NCI-H187 treated with DMSO at 0.1 percent for 48 hours (cell line): ENCODE measurements around the gene DUSP5.

Experiments used
- DNase-seq: peaks from one replicate; lab custom pipeline; 2025; lab: John Stamatoyannopoulos, UW

DUSP5 gene

DNA sequence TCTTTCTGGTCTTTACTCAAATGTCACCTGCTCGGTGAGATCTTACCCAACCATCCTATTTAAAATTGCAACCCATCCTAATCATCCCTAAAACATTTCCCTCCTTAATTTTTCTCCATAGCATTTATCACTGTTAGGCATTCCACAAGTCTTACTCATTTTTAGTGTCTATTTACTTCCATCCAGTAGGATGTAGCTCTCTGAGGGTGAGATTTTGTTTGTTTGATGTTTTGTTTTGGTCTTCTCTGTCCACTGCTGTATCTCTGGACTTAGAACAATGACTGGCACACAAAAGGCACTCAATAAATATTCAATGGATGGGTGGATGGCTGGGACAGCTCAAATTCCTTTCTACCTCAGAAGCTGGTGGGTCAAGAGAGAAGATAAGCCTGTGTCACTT is 15.8 kb upstream of the DUSP5 start:
- DNase-seq = no peak

DNA sequence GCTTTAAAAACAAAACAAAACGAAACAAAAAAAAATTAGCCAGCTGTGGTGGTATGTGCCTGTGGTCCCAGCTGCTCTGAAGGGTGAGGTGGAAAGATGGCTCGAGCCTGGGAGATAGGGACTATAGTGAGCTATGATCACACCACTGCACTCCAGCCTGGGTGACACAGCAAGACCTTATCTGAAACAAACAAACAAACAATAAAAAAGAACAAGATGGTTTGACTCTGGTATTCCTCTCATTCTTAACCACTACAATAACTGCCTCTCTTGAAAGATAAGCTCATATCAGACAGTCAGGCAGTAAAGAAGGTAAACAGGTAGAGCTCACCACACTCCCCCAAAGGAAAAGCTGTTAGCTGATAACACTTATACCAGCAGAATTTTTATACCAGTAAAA is 14.1 kb upstream of the DUSP5 start:
- no peak for DNase-seq

DNA sequence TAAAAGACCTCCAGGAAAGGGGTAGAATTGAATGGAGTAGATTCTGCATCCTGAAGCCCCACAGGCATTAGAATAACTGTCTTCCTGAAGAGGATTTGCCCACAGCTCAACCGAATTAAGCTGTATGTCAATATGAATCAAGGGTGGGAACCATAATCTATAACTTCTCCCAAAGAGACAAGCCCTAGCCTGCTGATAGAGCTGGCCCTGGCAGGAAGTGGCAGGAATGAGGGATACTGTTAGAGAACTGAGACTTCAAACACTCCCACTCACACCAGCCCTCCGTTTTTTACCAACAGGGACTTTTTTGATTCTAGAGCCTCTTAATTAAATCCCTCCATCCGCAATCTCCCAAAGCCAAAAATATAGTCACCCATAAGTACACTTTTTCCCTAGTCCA is 12.2 kb upstream of the DUSP5 start:
- DNase-seq = no peak

- no peak for DNase-seq
These were observed 10.9 kb upstream of the DUSP5 start for GRCh38 chr10:110486680-110487410.

- no peak for DNase-seq
These were observed 10.0 kb upstream of the DUSP5 start for GRCh38 chr10:110487411-110488331.

DNA sequence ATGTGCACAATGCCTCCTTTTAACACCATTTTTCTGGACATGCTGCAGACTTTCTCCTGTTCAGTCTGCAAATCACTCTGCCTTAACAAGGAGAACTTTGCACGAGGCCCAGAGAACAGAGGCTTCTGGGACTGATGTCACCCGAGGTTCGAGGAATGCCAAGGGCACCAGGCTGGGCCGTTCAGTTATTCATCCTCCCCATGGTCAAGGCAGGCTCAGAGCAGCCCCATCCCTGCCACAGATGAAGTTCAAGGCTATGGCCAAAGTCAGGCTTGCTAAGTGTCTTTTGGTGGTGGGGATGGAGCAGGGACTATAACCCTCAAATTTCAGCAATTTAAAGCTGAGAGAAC is 9.4 kb upstream of the DUSP5 start:
- no peak for DNase-seq

GRCh38 chr10:110488940-110489339 is 8.8 kb upstream of the DUSP5 start:
- no peak for DNase-seq

DNA sequence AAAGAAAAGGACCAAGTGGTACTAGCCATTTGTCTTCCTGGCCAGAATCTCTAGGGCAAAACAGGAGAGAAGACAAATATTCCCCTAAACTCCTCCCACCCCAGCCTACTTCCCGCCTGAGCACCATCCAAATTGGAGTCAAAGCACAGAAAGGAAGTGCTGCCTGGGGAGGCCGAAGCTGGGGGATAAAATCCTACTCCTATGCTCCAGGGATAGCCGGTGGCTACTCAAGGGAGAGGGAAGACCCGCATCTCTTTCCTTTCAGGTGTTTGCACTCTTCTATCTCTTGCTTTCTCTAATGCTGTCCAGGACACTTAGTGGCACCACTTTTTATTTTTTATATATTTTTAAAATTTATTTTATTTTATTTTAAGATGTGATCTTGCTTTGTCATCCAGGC is 7.1 kb upstream of the DUSP5 start:
- DNase-seq = no peak

DNA sequence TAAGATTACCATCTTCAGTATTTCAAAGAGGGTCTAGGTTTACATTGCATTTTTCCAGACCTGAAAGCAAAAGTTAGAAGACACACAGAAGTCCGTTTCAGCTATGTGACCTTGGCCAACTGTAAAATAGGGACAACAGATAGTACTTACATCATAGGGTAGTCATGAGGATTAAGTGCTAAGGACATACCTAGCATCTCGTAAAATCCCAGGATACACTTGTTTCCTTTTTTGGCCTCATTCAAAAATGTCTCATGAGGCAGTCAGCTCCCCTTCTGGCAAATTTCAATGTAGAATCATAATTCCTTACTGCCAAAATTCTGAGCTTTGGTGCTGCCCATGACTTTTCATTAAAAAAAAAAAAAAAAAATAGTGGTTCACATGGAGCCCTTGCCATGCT is 6.4 kb upstream of the DUSP5 start:
- no peak for DNase-seq

GRCh38 chr10:110492069-110492822 is 5.5 kb upstream of the DUSP5 start:
- DNase-seq = no peak

DNA sequence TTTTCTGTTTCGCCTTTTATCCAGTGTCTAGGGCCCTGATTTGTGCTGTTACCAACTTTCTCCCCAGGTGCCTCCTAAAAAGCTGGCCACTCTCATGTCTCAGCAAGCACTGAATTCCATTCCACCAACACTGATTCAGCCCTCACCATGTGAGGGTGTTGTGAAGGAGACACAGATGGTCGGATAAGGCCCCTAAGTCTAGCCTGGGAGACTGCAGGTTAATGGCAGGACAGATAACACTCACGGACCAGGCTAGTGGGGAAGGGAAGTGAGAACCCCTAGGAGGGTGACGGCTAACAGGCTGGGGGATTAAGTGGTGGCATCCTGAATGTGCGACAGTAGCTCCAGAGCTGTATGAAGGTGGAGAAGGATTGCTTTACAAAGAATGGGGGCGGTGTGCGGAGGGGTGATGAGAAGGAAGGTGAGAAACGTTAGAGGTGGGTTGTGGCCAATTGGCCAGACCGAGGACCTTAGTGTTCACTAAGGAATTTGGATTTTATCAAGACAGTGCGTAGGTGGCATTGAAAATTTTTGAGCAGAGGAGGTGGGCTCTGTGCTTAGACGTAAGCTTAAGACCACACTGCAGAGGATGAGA is 3.8 kb upstream of the DUSP5 start:
- DNase-seq = no peak

GRCh38 chr10:110494532-110494931 is 3.2 kb upstream of the DUSP5 start:
- no peak for DNase-seq

DNA sequence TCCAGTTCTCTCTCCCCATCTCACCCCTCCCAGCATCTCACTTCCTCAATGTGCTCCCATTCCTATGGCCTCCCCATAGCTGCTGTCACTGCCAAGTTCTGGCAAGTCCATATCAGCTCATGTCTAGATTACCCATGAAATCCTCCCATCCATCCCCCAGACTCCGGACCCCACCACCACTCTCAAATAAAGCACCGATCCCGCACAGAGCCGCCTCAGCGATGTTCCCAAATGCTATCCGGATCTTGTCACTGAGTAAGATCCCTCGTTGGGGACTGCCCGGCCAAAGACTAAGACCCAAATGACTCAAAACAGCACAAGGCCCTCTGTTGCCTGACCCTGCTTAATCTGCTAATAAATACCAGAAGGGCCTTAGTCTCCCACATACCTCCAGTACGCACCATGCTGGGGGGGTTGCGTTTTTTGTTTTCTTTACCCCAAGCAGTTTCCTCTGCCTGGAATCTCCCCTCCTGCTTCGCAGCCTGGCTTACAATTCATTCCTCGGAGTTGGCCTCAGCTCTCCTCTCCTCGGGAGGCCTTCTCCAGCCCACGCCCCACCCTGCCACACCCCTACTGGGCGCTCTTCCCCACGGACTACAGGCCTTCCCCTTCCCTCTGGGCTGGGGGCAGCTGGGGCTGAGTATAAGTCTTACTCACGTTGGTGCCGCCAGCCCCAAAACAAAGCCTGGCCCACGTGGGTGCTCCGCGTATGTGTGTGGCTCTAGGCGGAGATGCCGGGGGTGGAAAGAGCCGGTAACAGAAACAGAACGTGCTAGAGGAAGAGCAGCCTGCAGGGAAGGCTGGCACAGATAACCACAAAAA is 1.8 kb upstream of the DUSP5 start:
- no peak for DNase-seq

GRCh38 chr10:110496553-110497437 is 912 bp upstream of the DUSP5 start:
- no peak for DNase-seq

GRCh38 chr10:110498087-110498981 is 627 bp downstream of the DUSP5 start:
- no peak for DNase-seq

DNA sequence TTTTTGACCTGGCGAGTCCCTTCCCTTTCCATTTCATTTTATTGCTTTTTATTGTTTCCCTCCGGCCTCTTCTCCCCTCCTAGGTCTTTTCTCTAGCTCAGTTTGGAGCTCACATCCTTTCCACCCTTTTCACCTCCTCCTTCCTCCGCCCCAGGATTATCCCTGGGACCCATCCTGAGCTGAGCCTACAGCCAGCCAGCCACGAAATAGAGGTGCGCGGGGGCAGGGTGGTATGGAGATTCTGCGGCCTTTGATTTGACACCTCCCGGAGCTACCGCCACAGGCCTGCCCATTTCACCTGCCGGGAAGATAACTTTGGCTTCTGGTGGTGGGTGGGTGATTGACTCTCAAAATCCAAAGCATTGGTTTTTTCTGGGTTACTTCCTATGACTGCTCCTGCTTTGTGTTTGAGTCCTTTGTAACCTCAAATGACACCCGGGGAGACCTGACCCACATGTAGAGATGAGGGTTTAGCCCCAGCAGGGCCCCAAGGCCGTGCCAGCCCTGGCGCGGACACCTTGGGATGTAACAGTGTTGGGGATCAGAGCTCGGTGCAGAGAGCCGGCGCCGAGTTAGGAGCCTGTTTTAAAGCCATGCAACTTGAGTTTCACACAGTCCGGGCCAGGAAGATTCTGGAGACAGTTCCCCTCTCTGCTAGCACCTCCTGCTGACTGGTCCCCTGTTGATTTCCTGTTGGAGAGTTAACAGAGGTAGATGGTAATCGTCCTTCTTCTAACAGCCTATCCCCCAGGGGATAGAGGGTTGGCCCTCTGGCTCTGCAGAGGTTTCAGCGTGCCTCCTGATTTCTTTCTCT is 1.5 kb downstream of the DUSP5 start:
- no peak for DNase-seq

GRCh38 chr10:110499796-110500514 is 2.2 kb downstream of the DUSP5 start:
- DNase-seq = no peak

GRCh38 chr10:110500515-110500905 is 2.8 kb downstream of the DUSP5 start:
- DNase-seq = no peak
